GM18505 (cell line): Measurements from ENCODE around the gene SIAH2.

ENCODE experiments used
- ATAC-seq: cut with Tn5 transposase; IDR thresholded peaks from one replicate; pipeline ENCODE4 v1.9.1; 2021; ENCODE audit not compliant: unreplicated experiment
- POLR2A ChIP-seq: IDR thresholded peaks from 4 replicates; pipeline ENCODE4 v1.6.1; 2011; ENCODE audit warnings: borderline replicate concordance; ENCODE audit not compliant: insufficient read depth, insufficient read length; ENCODE audit errors: extremely low read depth

The SIAH2 gene

GRCh38 chr3:150786791-150787190 is 23.8 kb upstream of the SIAH2 start:
- no peak for TF ChIP-seq POLR2A
- ATAC-seq: no peak

GRCh38 chr3:150784747-150785125 is 21.8 kb upstream of the SIAH2 start:
- no peak for ATAC-seq
- no peak for TF ChIP-seq POLR2A

GRCh38 chr3:150783920-150784746 is 21.2 kb upstream of the SIAH2 start:
- ATAC-seq: peak; percentile 72

GRCh38 chr3:150783316-150783715 is 20.3 kb upstream of the SIAH2 start:
- no peak for TF ChIP-seq POLR2A
- no peak for ATAC-seq

More at GRCh38 chr3:150783920-150784746, 21.2 kb upstream of the SIAH2 start:
- TF ChIP-seq POLR2A: no peak

- no peak for ATAC-seq
- TF ChIP-seq POLR2A: no peak
These were observed 16.5 kb upstream of the SIAH2 start for GRCh38 chr3:150779402-150779858.

GRCh38 chr3:150778793-150779401 is 15.9 kb upstream of the SIAH2 start:
- no peak for TF ChIP-seq POLR2A
- ATAC-seq: no peak

- ATAC-seq: no peak
- TF ChIP-seq POLR2A: no peak
These were observed 12.1 kb upstream of the SIAH2 start for GRCh38 chr3:150775001-150775599.

GRCh38 chr3:150773616-150774192 is 10.7 kb upstream of the SIAH2 start:
- TF ChIP-seq POLR2A: no peak
- ATAC-seq: no peak

- ATAC-seq: no peak
These were observed 8.6 kb upstream of the SIAH2 start for GRCh38 chr3:150771600-150771999.

GRCh38 chr3:150770681-150771080 is 7.7 kb upstream of the SIAH2 start:
- no peak for ATAC-seq
- TF ChIP-seq POLR2A: no peak

More at GRCh38 chr3:150771600-150771999, 8.6 kb upstream of the SIAH2 start:
- no peak for TF ChIP-seq POLR2A

GRCh38 chr3:150766742-150767141 is 3.8 kb upstream of the SIAH2 start:
- ATAC-seq: no peak

GRCh38 chr3:150765949-150766720 is 3.2 kb upstream of the SIAH2 start:
- TF ChIP-seq POLR2A: no peak
- ATAC-seq: no peak

More at GRCh38 chr3:150766742-150767141, 3.8 kb upstream of the SIAH2 start:
- no peak for TF ChIP-seq POLR2A

- ATAC-seq: no peak
- TF ChIP-seq POLR2A: no peak
These were observed 2.0 kb upstream of the SIAH2 start for GRCh38 chr3:150764967-150765366.
